GM12872 (cell line): ENCODE measurements around the gene MXD4.

Experiments used
- CTCF ChIP-seq: IDR thresholded peaks from 3 replicates; pipeline ENCODE4 v1.5.1; 2011; ENCODE audit warnings: low read depth, mild to moderate bottlenecking, low read length, moderate library complexity; ENCODE audit not compliant: insufficient read depth

The MXD4 gene

GRCh38 chr4:2253160-2254084 is 8.5 kb downstream of the MXD4 start:
- TF ChIP-seq CTCF, result no peak

- TF ChIP-seq CTCF, result no peak
Observed at GRCh38 chr4:2252530-2253091, 9.3 kb downstream of the MXD4 start.

GRCh38 chr4:2251795-2252529 is 9.9 kb downstream of the MXD4 start:
- TF ChIP-seq CTCF, result no peak

- TF ChIP-seq CTCF, result no peak
Observed at GRCh38 chr4:2251073-2251794, 10.7 kb downstream of the MXD4 start.

- TF ChIP-seq CTCF, result no peak
Observed at GRCh38 chr4:2250357-2251072, 11.4 kb downstream of the MXD4 start.

GRCh38 chr4:2249526-2250356 is 12.2 kb downstream of the MXD4 start:
- no peak for TF ChIP-seq CTCF
